ENCODE results near the gene PRR16.

PRR16 gene

DNA sequence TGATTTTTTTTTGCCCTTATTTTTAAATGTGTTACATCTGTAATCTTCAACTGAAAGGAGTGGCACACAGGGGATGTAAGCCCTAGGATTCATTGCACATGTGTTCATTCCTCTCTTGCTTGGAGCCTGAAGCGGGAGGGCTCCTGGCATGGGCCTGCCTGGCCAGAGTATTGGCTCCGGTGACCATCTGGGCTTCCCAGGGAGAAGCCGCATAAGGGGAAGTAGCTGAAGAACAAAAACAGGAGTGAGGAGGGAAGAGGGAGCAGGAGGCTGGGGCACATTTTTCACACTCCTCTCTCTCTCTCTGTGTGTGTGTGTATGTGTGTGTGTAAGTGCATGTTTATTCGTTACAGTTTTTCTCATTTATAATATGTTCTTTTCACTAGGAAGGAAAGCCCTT lies 269.9 kb downstream of the PRR16 start:
- no peak for DNase-seq (ENCODE audit: low read depth in 2 of 2)

DNA sequence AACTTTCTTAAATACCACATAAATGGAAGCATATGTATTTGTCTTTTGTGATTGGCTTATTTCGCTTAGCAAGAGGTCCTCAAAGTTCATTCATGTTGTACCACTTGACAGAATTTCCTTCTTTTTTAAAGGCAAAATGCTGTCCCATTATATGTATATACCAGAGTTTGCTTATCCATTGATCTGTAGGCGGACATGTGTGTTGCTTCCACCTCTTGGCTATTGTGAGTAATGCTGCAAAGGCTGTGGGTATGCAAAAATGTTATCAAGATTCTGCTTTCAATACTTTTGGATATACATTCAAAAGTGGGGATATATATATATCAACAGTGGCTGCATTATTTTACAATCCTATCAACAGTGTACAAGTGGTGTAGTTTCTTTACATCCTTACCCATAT lies 271.0 kb downstream of the PRR16 start:
- DNase-seq (ENCODE audit: low read depth in 2 of 2): no peak

Data from activated CD4-positive, alpha-beta T cell treated with anti-CD3 and anti-CD28 coated beads for 24 hours (primary cell).